ENCODE data around the gene PAAF1.

The PAAF1 gene

GRCh38 chr11:73972187-73972586, 95.4 kb downstream of the PAAF1 start:
- in situ Hi-C loops (cut with HindIII; ENCODE audit: low sequenced_read_pairs) = no loop called here
- no peak for TF ChIP-seq CTCF (IDR thresholded peaks at IDR 0.05; ENCODE audit: low read depth, low read length)
- DNase-seq (ENCODE audit: low read depth, low spot score) = no peak
- no peak overlapping the region for H3K4me3 ChIP-seq (ENCODE audit: low read depth, low read length)

GRCh38 chr11:73972620-73973449, 96.0 kb downstream of the PAAF1 start:
- TF ChIP-seq CTCF (IDR thresholded peaks at IDR 0.05; ENCODE audit: low read depth, low read length) = no peak
- H3K4me3 ChIP-seq (ENCODE audit: low read depth, low read length) = no peak overlapping the region
- in situ Hi-C loops (cut with HindIII; ENCODE audit: low sequenced_read_pairs) = no loop called here
- DNase-seq (ENCODE audit: low read depth, low spot score) = no peak

- no peak for DNase-seq (ENCODE audit: low read depth, low spot score)
- no peak overlapping the region for H3K4me3 ChIP-seq (ENCODE audit: low read depth, low read length)
- in situ Hi-C loops (cut with HindIII; ENCODE audit: low sequenced_read_pairs) = no loop called here
- TF ChIP-seq CTCF (IDR thresholded peaks at IDR 0.05; ENCODE audit: low read depth, low read length) = no peak
Measured at GRCh38 chr11:73974604-73975478, 98.0 kb downstream of the PAAF1 start.

GRCh38 chr11:73975479-73975757, 98.6 kb downstream of the PAAF1 start:
- DNase-seq (ENCODE audit: low read depth, low spot score) = no peak
- in situ Hi-C loops (cut with HindIII; ENCODE audit: low sequenced_read_pairs) = no loop called here
- H3K4me3 ChIP-seq (ENCODE audit: low read depth, low read length) = no peak overlapping the region
- no peak for TF ChIP-seq CTCF (IDR thresholded peaks at IDR 0.05; ENCODE audit: low read depth, low read length)

GRCh38 chr11:73976451-73977151, 99.8 kb downstream of the PAAF1 start:
- DNase-seq (ENCODE audit: low read depth, low spot score) = no peak
- in situ Hi-C loops (cut with HindIII; ENCODE audit: low sequenced_read_pairs) = no loop called here
- TF ChIP-seq CTCF (IDR thresholded peaks at IDR 0.05; ENCODE audit: low read depth, low read length) = no peak
- no peak overlapping the region for H3K4me3 ChIP-seq (ENCODE audit: low read depth, low read length)

- no peak for TF ChIP-seq CTCF (IDR thresholded peaks at IDR 0.05; ENCODE audit: low read depth, low read length)
- in situ Hi-C loops (cut with HindIII; ENCODE audit: low sequenced_read_pairs) = no loop called here
- no peak overlapping the region for H3K4me3 ChIP-seq (ENCODE audit: low read depth, low read length)
- DNase-seq (ENCODE audit: low read depth, low spot score) = no peak
Measured at GRCh38 chr11:73977856-73978519, 101.2 kb downstream of the PAAF1 start.
